Measurements from ENCODE around the gene NBPF1.
"Not testable (repeated sequence)": the region's sequence is repeated elsewhere in the genome, so short reads cannot be mapped to it uniquely, and the experiment has no call there.

DNA sequence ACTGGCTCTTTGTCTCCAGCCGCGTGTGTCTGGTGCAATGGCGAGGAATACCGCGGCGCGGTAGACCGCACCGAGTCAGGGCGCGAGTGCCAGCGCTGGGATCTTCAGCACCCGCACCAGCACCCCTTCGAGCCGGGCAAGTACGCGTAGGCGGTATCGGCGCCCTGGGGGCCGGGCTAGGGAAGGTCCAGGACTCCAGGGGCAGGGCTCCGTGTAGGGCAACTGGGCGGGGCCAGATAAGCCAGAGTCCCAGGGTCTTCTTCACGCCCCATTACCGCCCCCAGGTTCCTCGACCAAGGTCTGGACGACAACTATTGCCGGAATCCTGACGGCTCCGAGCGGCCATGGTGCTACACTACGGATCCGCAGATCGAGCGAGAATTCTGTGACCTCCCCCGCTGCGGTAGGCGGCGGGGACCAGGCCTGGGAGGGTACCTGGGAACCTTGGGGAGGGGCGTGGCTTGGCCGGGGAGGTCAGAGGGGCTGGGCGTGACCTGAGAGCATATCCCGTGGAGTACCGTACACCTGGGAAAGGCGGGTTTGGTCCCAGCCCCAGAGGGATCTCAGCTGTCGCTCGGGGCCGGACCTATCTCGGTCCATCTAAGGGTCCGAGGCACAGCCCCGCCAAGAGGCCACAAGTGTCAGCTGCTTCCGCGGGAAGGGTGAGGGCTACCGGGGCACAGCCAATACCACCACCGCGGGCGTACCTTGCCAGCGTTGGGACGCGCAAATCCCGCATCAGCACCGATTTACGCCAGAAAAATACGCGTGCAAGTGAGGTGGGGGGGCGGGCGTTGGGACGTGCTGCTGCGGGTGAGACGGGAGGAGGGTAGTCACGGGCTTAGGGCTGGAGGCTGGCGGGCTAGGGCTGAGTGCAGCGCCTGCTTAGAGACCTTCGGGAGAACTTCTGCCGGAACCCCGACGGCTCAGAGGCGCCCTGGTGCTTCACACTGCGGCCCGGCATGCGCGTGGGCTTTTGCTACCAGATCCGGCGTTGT, 34.1 kb upstream of the NBPF1 start:
- TF ChIP-seq TRIM24 (IDR thresholded peaks at IDR 0.05); SMAD3 (CRISPR knock-in tag; conservative IDR thresholded peaks at IDR 0.05); MEIS2 (IDR thresholded peaks at IDR 0.05; ENCODE audit: partially characterized antibody); SMAD4 (CRISPR knock-in tag; conservative IDR thresholded peaks at IDR 0.05): not testable (repeated sequence)
- TF ChIP-seq, protein P1, sequence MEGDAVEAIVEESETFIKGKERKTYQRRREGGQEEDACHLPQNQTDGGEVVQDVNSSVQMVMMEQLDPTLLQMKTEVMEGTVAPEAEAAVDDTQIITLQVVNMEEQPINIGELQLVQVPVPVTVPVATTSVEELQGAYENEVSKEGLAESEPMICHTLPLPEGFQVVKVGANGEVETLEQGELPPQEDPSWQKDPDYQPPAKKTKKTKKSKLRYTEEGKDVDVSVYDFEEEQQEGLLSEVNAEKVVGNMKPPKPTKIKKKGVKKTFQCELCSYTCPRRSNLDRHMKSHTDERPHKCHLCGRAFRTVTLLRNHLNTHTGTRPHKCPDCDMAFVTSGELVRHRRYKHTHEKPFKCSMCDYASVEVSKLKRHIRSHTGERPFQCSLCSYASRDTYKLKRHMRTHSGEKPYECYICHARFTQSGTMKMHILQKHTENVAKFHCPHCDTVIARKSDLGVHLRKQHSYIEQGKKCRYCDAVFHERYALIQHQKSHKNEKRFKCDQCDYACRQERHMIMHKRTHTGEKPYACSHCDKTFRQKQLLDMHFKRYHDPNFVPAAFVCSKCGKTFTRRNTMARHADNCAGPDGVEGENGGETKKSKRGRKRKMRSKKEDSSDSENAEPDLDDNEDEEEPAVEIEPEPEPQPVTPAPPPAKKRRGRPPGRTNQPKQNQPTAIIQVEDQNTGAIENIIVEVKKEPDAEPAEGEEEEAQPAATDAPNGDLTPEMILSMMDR (IDR thresholded peaks at IDR 0.05 in 2 of 3, conservative IDR thresholded peaks at IDR 0.05 in 1 of 3; ENCODE audit: insufficient read depth in 2 of 3, low read depth in 1 of 3, low read length in 3 of 3) = not testable (repeated sequence)
